Adrenal gland (tissue), 12 donors: ENCODE results near the gene FNDC1. TPM values are rescaled to one million over a fixed set of nuclear protein-coding genes. Genes with fewer than 3 reads are reported as not detected.

ENCODE experiments used
- DNase-seq, 7 donors: peaks; one replicate each; pipeline ENCODE4 v3.0.0-alpha.2; 2019 to 2020
- H3K27ac ChIP-seq, 5 donors: fragments of 200-600 bp; sonication (generic) in 4 of 5; 1 replicate in 3 of 5; 2 replicates in 2 of 5; pipeline versions ENCODE4 v1.5.1 to v1.8.0; 2016 to 2020; ENCODE audit warnings: mild to moderate bottlenecking in 1 of 5
- H3K27me3 ChIP-seq: fragments of 200-600 bp; 2 replicates; pipeline ENCODE4 v1.8.0; 2021
- H3K36me3 ChIP-seq, 2 donors: fragments of 200-600 bp; replicated peaks in 1 of 2; 1 replicate in 1 of 2; 2 replicates in 1 of 2; pipeline versions ENCODE4 v1.5.1 to v1.8.0; 2018 to 2022
- H3K4me1 ChIP-seq, 2 donors: fragments of 200-600 bp; replicated peaks in 1 of 2; 1 replicate in 1 of 2; 2 replicates in 1 of 2; pipeline versions ENCODE4 v1.5.1 to v1.8.0; 2018 to 2021
- H3K4me3 ChIP-seq, 4 donors: fragments of 200-600 bp; sonication (generic) in 3 of 4; one replicate each; pipeline ENCODE4 v1.5.1; 2016 to 2018
- H3K9me3 ChIP-seq, 3 donors: fragments of 200-600 bp; sonication (generic) in 1 of 3; replicated peaks in 1 of 3; 1 replicate in 2 of 3; 2 replicates in 1 of 3; pipeline versions ENCODE4 v1.5.1 to v1.8.0; 2016 to 2021
- CTCF ChIP-seq, 6 experiments: fragments of 450-650 bp in 4 of 6; fragments of 200-600 bp in 2 of 6; sonication (generic) in 1 of 6; IDR thresholded peaks; 1 replicate in 5 of 6; 2 replicates in 1 of 6; pipeline versions ENCODE4 v1.5.1 to v1.8.0; 2016 to 2021; ENCODE audit warnings: antibody characterized with exemption in 6 of 6, mild to moderate bottlenecking in 2 of 6, moderate library complexity in 1 of 6
- POLR2A ChIP-seq, 2 donors: fragments of 450-650 bp; IDR thresholded peaks; one replicate each; pipeline ENCODE4 v1.6.1; 2017; ENCODE audit warnings: antibody characterized with exemption in 2 of 2, mild to moderate bottlenecking in 2 of 2, moderate library complexity in 1 of 2
- WGBS, 4 donors: extraction: QIAGEN DNeasy Blood & Tissue Kit in 2 of 4; methylation state at CpG; one replicate each; pipeline versions ENCODE4 v1.1.5 to v1.1.7; 2013 to 2017; 5-methylcytosine and 5-hydroxymethylcytosine counted together
- intact Hi-C, 2 donors: fragments of 100-400 bp; cut with DNase I; formaldehyde crosslinking; loops; one replicate each; pipeline versions ENCODE4 v1.14.1 to v1.15.0; 2022 to 2023
- polyA plus RNA-seq, 3 donors: library from polyadenylated mRNA; stranded (reverse); fragments of 200-250 nt in 2 of 3; fragments of 350-450 nt in 1 of 3; fragmentation: Illumina TruSeq in 1 of 3; extraction: RNeasy Lipid Tissue Mini Kit (QIAGEN cat#74804) in 1 of 3; gene quantifications; one replicate each; pipeline ENCODE4 v1.2.3, GENCODE V29; 2013 to 2014
- total RNA-seq, 9 donors: library from RNA; depleted of rRNA in 4 of 9; stranded (reverse); fragments of >200 nt in 4 of 9; fragments of 120-200 nt in 1 of 9; fragmentation: NEBNext Ultra II Directional in 1 of 9; extraction: Animal tissue kit (Norgen Biotek cat#: 25700) in 1 of 9; gene quantifications; one replicate each; pipeline versions ENCODE4 v1.1.0 to v1.2.4, GENCODE V29; 2013 to 2023
- donor health status: healthy with polysubstance abuse.
- donor health status: Bipolar disorder and iron deficiency.
- donor health status: DM: yes; HTN: yes; CAD: no.
- donor health status: DM: no; HTN: no; CAD: no.
- donor health status: DM: no; HTN: no; CAD: no.
- donor health status: DM: yes; HTN: yes; CAD: no.

The FNDC1 gene
- total and polyA plus RNA-seq, 12 donors: 0.10 to 2.6 (median 0.83) TPM

- 4 to 6% (median 5%) methylated on average over 31 to 43 of the region's 43 CpGs for WGBS, 4 donors
- Histone ChIP-seq H3K36me3 (no peaks in the 10 kb centered on the region), H3K27ac (no peak overlapping the region), H3K27me3 (peaks cover 55% of the 10 kb centered on the region), H3K4me3 (peak overlapping the region in 1 of 4 donors; percentile 42), H3K9me3 (no peaks in the 10 kb centered on the region), H3K4me1 (peaks cover 0 to 9% of the 10 kb centered on the region in 2 donors)
- intact Hi-C loops: no loop called here
- no peak for TF ChIP-seq POLR2A (IDR thresholded peaks at IDR 0.05)
- peak in 2 of 6 experiments; percentile 11 to 16 for TF ChIP-seq CTCF (IDR thresholded peaks at IDR 0.05)
- peak in 6 of 7 donors; percentile 19 to 57 (median 30) for DNase-seq
Measured at GRCh38 chr6:159168536-159169192, 536 bp upstream of the FNDC1 start.

- no peaks in the 10 kb centered on the region for H3K36me3 ChIP-seq
- peaks cover 0 to 9% of the 10 kb centered on the region in 2 donors for H3K4me1 ChIP-seq
- peak overlapping the region in 1 of 4 donors; percentile 42 for H3K4me3 ChIP-seq
- no peak overlapping the region for H3K27ac ChIP-seq
- 2 to 7% (median 2%) methylated on average over 22 to 85 of the region's 87 CpGs for WGBS, 4 donors
- H3K27me3 ChIP-seq: peaks cover 55% of the 10 kb centered on the region
- H3K9me3 ChIP-seq: no peaks in the 10 kb centered on the region
- peak in 3 of 7 donors; percentile 15 to 23 (median 20) for DNase-seq
- no peak for TF ChIP-seq POLR2A (IDR thresholded peaks at IDR 0.05)
- TF ChIP-seq CTCF (IDR thresholded peaks at IDR 0.05): no peak
- intact Hi-C loops: loop anchor here (5.0 to 10.0 kb wide), 3 partner anchors 295 to 488 kb away; no protein-coding TSS in a partner anchor
Measured at GRCh38 chr6:159169557-159170332, 545 bp downstream of the FNDC1 start.

- Histone ChIP-seq H3K9me3 (no peaks in the 10 kb centered on the region), H3K4me1 (peaks cover 0 to 9% of the 10 kb centered on the region in 2 donors), H3K27me3 (peaks cover 55% of the 10 kb centered on the region), H3K27ac (no peak overlapping the region), H3K36me3 (no peaks in the 10 kb centered on the region), H3K4me3 (peak overlapping the region in 1 of 4 donors; percentile 42)
- intact Hi-C loops: loop anchor here (5.0 to 10.0 kb wide), 3 partner anchors 294 to 487 kb away; no protein-coding TSS in a partner anchor
- 4 to 9% (median 8%) methylated on average over 6 to 7 of the region's 7 CpGs for WGBS, 4 donors
- TF ChIP-seq POLR2A (IDR thresholded peaks at IDR 0.05): no peak
- TF ChIP-seq CTCF (IDR thresholded peaks at IDR 0.05): no peak
- no peak for DNase-seq
Measured at GRCh38 chr6:159170333-159170672, 1.1 kb downstream of the FNDC1 start.

GRCh38 chr6:159170999-159171712 lies 2.0 kb downstream of the FNDC1 start:
- Histone ChIP-seq H3K9me3 (no peaks in the 10 kb centered on the region), H3K36me3 (no peaks in the 10 kb centered on the region), H3K27ac (no peak overlapping the region), H3K4me1 (peaks cover 0 to 9% of the 10 kb centered on the region in 2 donors), H3K4me3 (no peak overlapping the region), H3K27me3 (peaks cover 55% of the 10 kb centered on the region)
- DNase-seq: peak in 4 of 7 donors; percentile 20 to 37 (median 32)
- WGBS, 4 donors: 36 to 46% (median 37%) methylated on average over 13 of the region's 13 CpGs
- intact Hi-C loops: loop anchor here (5.0 to 10.0 kb wide), 3 partner anchors 294 to 486 kb away; no protein-coding TSS in a partner anchor
- no peak for TF ChIP-seq CTCF (IDR thresholded peaks at IDR 0.05)
- no peak for TF ChIP-seq POLR2A (IDR thresholded peaks at IDR 0.05)
